Glomerular visceral epithelial cell (primary cell): ENCODE data around the gene ELOVL2.

Source experiments
- DNase-seq: peaks from one replicate; pipeline ENCODE4 v3.0.0-alpha.2; 2016; ENCODE audit errors: extremely low spot score

Gene ELOVL2

DNA sequence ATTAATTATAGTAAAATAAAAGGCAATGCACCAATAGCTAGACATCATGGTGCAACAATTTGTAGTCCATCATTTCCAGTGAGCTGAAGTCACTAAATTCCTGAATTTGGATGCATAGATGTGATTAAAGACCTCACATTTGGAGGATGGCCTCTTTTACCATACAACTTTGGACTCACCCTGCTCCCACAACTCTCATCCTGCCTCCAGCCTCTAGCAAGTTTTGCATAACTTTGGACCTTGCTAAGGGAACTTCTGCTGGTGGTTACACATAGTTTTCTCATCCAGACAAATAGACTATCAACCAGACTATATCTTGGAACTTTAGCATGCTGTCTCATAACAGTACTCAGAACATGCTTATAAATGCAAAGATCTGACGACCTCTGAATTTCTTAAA is 12.8 kb upstream of the ELOVL2 start:
- no peak for DNase-seq

DNA sequence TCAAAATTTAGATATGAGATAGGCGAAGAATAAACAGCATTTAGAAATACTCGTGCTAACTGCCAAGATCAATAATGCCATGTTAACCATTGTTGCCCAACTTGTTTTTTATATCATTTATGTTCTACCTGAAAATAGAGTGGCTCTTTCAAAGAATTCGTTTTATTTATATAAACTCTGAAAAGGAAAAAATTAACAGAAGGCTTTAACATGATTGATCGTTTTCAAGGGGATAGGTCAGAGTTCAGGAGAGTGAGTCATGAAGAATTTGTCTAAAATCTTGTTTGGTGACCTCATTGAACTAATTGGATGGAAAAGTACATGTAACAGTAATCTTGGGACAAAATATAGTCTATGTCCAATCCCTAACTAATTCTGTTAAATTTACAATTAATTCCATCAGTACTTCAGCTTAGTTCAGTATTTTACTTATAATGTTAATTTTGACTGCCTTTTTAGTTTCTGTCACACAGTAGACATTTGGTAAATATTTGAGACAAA is 11.1 kb upstream of the ELOVL2 start:
- DNase-seq, result no peak

DNA sequence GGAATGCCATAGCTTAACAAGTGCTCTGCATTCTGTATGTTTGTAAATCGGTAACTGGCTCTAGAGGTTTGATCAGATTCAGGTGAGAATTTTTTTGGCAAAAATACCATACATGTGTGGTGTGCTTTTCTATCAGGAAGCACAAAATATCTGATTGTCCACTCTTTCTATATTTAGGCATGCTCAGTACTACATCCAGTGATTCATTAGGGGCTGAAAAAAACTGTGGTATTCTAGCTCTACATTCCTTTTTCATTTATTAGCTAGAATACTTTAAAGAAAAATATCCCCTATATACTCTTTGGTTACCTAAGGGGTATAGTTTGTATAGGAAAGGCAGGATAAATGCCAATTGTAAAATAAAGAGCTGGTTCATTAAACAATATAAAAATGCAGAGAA is 10.6 kb upstream of the ELOVL2 start:
- DNase-seq, result no peak

DNA sequence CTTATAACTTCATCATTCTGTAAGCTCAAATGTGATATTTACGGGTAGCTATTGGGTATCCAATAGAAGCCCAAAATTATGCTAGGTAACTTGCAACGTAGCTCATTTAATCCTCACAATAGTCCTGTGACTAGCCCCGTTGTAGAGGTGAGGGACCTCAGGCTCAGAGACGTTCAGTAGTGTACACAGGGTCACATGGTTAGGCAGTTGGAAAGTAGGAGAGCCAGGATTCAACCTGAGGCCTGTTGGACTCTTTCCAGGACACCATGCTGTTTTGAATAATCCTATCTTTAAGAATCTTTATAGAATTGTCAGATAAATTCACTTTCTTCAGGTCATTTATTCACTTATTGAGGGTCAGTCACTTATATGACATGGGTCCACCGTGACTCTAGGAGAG is 9.2 kb upstream of the ELOVL2 start:
- no peak for DNase-seq

DNA sequence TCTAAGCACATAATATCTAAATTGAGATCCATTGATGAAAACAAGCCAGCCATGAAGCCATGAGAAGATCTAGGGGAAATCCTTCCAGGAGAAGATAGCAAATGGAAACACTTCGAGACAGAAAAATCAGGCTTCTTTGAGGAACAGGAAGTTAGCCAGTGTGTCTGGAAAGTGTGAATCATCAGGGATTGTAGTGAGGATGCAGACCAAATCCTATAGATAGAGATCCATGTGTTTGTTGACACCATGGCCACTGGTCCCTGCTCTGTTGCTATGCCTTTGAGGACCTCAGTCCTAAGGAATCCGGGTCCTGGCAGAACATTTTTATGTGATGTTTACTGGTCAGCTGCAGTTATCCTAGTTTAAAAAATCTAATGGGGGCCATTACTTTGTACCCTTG is 6.6 kb upstream of the ELOVL2 start:
- DNase-seq, result no peak

DNA sequence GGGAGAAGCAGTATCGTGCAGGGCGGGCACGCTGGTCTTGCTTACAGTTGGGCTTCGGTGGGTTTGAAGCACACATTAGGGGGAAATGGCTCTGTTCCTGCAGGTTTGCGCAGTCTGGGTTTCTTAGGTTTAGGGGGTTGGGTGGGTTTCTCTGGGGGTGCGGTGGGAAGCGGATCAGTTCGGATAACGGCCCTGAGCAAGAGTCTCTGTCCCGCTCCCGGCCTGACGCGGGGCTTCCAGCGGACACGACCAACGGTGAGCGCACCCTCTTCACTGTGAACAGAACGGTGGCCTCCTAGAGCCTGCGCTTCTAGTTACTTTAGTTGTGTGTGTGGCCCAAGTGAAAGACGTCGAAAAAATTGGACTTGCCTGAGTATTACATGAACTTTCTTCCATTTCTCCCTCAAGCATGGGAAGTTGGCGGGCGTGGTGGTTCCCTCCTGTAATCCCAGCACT is 635 bp upstream of the ELOVL2 start:
- no peak for DNase-seq

DNA sequence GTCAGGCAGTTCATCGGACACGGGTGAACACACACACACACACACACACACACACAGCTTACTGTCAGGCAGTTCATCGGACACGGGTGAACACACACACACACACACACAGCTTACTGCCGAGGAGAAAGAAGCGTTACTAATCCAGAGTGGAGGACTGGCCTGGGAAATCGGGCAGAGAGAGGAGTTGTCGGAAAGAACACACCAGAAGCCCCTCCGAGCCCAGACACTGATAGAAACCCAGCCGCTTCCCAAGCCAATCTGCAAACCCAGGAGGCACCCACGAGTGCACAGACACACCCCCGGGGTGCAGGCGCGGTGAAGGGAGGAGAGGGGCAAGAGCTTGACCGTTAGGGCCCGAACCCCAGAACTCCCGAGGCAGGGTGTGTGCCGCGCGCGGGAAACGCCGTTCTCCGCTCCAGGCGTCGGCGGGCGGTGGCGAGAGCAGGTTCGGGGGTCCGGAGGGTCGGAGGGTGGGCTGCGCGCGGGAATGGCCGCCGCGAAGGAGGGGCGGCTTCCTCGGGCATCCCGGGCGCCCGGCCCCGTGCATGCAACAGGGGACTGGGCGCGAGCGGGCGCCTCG is 636 bp downstream of the ELOVL2 start:
- DNase-seq, result peak; percentile 69

DNA sequence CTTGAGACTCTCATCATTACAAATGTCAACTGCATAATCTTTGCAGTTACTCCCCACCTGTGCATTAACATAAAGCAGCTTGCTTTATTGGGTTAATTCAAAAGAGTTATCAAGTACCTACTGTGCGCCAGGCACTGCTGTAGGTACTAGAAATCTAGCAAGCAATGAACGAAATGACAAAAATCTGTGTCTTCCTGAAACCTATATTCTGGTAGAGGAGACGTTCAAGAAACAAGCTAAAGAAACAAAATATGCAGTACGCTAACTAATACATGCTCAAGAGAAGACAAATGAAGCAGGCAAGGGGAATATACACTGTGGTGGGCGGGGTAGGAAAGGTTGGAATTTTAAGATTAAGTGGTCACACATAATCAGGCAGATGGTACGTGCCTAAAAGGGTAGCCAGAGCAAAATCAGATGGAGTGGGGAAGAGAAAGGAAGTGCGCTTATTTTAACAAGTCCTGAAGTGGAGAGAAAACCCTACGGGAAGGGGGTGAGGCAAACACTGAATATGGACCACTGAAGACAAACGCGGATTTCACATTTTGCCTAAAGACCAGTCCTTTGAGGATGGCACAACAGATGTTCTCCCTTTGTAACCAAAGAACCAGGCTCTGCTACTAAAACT is 1.2 kb downstream of the ELOVL2 start:
- DNase-seq, result no peak

DNA sequence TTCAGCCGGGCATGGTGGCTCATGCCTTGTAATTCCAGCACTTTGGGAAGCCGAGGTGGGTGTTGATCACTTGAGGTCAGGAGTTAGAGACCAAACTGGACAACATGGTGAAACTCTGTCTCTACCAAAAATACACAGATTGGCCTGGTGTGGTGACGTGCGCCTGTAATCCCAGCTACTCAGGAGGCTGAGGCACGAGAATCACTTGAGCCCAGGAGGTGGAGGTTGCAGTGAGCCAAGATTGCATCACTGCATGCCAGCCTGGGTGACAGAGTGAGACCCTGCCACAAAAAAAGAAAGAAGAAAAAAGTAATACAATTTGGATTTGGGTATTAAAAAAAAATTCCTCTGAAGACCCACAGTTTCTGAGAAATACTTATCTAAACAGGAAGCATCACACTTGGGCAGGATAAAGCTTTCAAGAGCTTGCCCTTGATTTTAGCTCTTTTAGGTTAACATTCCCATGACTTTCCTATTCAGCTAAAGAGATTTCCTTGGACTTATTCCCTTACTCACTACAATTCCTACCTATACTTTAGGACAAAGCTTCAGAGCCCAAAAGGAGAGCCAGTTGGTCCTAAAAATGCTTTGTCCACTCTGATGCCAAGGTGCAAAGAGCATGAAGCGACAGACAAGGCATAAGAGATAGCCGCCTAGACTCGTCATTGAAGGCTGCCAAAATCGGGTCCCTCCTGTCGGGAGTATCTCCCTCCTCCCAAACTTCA is 1.9 kb downstream of the ELOVL2 start:
- no peak for DNase-seq

DNA sequence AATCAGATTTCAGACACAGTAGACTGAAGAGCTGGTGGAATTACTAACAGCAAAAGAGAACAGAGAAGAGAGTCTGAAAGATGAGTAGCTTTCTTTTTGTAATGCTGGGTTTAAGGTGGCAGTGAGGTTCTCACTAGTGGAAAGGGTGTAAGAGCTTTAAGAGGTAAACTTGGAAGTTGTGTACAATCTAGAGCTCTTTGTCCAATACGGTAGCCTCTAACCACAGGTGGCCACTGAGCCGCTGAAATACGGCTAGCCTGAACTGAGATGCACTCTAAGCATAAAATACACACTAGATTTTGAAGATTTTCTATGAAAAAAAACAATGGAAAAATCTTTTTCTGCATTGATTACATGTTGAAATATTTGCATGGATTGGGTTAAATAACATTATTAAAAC is 4.0 kb downstream of the ELOVL2 start:
- DNase-seq, result no peak

DNA sequence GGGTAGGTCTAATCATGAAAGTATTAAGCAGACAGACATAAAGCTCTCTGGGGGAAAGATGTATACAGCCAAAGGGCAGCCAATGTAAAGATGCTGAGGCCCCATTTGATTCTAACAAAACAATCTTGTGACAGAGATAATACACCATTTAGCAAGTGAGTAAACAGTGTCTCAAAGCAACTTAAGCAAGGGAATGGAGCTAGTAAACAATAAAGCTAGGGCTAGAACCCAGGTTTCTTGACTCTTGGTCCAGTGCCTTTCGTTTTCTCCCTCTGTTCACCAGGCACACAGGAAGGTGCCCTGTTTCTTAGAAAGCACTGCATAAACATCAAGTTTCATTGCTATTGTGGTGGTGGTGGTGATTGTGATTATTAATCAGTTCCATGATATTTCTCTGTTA is 5.1 kb downstream of the ELOVL2 start:
- no peak for DNase-seq

DNA sequence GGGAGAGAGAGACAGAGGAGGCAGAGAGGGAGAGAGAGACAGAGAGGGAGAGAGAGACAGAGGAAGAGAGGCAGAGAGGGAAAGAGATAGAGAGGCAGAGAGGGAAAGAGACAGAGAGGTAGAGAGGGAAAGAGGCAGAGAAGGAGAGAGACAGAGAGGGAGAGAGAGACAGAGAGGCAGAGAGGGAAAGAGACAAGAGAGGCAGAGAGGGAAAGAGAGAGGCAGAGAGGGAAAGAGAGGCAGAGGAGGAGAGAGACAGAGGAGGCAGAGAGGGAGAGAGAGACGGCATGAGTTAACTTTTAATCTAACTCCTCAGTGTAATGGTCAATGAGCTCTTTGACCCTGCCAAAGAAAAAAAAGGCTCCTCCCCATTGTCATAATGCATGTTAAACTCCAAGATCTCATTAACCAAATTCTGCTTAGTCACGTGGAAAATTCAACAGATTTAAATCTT is 7.1 kb downstream of the ELOVL2 start:
- no peak for DNase-seq

DNA sequence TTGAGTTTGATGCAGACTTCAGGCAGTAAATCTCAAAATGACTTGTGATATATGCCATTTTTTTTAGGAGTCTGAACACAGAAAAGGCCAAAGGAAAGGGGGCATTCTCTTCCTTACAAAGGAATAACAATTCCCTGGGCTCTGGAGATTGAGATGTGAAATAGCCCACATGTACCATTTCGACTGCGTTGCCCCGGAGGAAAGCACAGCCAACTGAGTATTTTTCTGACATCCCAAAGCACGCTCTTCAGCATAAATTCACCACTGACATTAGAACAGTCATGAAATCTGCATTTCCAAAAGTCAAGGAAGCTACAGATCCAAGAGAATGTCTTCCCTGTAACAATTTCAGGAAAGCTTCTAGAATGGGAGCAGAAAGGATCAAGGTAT is 7.8 kb downstream of the ELOVL2 start:
- no peak for DNase-seq

DNA sequence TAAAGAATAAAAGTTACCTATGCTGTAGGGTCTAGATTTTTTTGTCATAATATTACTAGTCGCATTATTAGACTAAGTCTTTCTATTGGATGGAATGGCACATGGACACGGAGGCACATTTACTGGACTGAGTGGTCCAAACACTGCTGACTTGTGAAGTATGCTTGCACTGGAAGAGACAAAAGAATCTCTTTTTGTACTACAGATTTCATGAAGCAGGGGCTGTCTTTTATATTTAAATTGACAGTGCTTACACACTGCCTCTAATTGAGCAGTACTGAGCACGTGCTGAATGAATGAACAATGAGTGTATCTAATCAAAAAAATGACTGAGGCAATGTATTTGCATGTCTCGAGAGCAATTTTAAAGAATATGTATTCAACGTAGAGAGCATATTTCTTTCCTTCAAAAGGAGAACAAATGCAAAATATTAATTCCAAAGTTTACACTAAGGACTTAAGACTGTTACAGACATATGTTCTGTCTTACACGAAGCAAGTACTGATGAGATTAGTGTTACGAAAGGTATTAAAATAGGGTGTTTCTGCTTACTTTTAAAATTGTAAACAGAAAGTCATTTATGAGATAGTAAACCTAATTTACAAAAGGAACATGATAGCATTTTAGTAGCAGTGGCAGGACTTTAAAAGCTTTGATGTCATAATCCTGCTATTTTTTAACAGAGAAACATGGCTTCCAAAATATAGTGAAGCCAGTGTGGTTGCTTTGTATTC is 8.3 kb downstream of the ELOVL2 start:
- no peak for DNase-seq

DNA sequence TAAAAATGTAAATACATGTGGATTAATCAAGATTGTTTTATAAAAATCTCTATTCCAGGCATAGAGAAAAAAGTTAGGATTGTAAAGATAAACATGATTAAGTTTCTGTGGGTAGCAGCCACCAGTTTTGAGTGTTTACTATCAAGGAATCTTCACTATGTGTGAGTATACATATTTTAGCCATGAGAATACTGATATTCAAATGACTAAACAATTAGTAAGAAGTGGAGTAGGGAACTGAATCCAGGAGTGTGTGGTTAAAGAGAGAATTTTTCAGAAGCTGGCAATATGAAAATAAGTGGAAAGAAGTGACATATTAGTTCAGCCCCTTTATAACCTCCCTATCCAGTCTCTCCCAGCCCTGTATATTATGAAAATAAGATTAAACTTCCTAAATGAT is 10.3 kb downstream of the ELOVL2 start:
- peak; percentile 18 for DNase-seq

DNA sequence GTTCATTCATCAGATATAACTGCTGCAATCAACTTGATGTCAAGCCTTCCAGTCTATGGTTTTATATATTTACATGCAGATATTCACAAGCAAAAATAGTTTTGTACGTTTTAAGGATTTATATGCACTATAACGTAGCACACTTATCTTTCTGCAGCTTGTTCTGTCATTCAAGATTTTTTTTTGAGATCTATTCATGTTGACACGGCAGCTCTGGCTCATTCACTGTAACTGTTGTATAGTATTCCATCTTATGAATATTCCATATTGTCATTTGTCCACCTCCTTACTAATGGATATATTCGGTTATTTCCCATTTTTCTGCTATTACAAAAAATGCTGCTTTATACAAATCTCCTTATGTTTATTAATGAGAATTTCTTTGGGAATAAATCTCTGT is 13.2 kb downstream of the ELOVL2 start:
- DNase-seq, result no peak

DNA sequence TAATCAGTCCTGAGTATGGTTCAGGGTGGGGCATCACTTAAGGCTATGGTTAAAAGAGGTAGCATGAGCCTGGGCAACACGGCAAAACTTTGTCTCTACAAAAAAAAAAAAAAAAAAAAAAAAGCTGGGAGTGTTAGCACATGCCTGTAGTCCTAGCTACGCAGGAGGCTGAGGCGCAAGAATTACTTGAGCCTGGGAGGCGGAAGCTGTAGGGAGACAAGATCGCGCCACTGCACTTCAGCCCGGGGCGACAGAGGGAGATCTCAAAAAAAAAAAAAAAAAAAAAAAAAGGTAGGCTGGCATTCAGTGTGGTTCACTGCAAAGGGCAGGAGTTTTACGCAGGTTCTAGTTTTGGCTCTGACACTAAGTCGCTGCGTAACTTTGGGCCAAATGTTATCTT is 15.1 kb downstream of the ELOVL2 start:
- no peak for DNase-seq

DNA sequence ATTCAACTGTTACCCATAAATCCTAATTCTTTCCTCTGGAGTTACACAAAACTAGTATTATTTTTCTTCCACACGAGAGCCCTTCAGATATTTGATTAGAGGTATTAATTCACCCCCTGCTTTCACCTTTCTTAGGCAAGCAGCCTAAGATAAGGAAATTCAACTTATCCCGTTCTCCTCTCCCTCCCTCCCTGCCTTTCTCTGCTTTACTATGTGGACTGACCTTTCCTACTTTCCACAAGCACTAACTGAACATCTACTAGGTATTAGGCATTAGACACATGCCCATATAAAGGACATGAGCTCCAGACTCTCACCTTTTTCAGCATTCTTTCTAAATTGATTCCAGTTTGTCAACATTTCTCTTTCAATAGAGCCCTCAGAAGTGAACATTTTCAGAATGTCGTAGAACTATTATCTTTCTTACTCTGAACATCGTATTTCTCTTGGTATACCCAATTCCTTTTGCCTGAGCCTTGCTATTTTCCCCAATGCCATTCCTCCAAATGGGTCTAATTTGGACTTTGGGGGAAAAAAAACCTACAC is 16.5 kb downstream of the ELOVL2 start:
- no peak for DNase-seq

DNA sequence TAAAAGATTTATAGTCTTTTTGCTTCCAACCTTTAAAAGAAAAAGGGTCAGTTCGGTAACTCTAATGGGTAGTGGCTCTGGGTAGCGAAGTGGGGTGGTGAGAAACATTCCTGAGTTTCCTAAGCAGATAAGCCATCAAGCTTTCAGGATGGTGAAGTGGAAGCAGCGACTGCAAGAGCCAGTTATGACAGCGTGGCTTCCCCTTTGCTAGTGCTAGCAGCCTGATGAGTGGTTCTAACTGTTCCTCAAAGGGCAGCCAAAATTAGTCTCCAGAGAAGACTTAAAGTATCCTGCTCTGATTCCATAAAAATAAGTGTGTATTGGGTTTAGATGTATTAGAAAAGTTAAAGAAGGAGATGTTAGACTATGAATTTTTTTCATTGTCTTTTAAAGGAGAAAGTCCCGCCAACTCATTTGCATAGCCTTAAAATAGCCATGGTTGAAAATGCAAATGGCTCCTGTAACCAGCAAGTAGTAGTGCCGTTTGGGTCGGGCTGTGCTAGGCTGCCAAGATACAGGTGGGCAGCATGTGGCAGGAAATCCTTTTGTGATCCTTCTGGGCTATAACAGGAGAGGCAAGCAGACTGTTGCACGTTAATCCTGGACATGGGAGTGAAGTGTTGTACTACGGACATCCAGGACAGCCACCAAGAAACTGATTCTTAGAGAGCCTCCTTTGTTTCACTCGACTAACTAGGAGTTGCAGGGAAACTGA is 18.0 kb downstream of the ELOVL2 start:
- DNase-seq, result no peak

DNA sequence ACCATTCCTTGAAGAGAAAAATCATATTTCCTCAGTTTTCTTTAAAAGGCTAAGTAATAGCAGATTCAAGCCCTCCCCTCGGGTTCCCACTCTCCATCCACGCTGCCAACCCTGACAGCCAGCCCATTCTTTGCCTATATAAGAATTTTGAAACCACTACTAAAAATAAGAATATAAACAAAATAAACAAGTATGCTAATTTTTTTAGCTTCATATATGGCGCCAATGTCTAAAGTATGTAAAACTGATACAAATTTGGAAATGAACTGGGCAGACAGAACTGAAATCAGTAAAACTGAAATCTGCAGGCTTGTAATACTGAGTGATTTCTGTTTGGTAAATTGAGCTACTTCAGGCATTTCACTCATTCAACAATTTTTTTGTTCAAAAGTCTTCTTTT is 19.0 kb downstream of the ELOVL2 start:
- no peak for DNase-seq

DNA sequence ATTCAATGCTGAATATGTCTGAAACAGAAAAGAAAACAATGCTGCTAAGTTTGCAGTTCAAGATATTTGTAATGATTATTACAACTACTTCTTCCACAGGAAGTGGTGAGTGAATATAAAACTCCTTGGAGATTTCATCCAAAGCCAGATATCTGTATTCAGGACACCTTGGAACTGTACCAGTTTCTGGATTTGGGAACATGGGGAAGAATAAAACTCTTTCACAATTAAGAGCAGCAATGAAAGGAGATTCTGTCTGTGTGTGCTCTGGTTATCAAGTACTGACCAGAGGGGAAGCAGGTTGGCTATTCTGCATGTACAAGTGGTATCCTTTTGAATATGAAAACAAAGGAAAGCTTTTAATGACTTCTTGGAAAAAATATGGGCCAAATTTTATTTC is 21.1 kb downstream of the ELOVL2 start:
- DNase-seq, result no peak

DNA sequence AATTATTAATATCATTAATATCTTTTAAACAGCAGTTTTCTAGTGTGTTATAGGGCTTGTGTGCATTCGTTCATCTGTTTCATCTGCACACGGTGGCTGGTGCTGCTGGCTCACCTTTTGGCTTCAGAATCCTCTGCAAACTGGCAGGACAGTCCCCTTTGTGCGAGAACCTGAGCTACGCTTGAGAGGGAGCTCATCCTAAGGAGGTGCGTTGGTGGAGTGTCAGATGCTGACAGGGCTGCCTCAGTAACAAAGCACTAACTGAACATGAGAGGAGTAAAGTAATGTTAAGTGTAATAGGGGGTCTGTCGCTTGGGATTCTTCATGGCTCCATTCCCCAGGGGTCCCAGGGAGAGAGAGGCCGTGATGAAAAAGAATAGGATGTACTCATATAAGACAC is 22.4 kb downstream of the ELOVL2 start:
- no peak for DNase-seq
